HepG2 (cell line): ENCODE measurements around the gene MTR. TPM values are rescaled to one million over a fixed set of nuclear protein-coding genes. Genes with fewer than 3 reads are reported as not detected.

ENCODE experiments used
- ARHGAP35 ChIP-seq: sonication (generic); formaldehyde crosslinking; IDR thresholded peaks from 2 replicates; pipeline ENCODE4 v1.9.0; 2022; ENCODE audit warnings: mild to moderate bottlenecking, inconsistent platforms, moderate library complexity, missing genetic modification reagents, borderline replicate concordance
- CHD2 ChIP-seq: IDR thresholded peaks from 2 replicates; pipeline ENCODE4 v1.6.1; 2011; ENCODE audit warnings: low read depth, low read length, improper control_type of control experiment
- FOXO4 ChIP-seq: sonication (generic); formaldehyde crosslinking; conservative IDR thresholded peaks from 2 replicates; pipeline ENCODE4 v1.8.1; 2023; ENCODE audit warnings: missing genetic modification reagents
- HNF4G ChIP-seq, 2 experiments: sonication (generic) in 1 of 2; formaldehyde crosslinking in 1 of 2; IDR thresholded peaks; 2 replicates each; pipeline versions ENCODE4 v1.4.0 to v1.6.1; 2011 to 2020; ENCODE audit warnings: borderline replicate concordance in 2 of 2, low read depth in 2 of 2, mild to moderate bottlenecking in 2 of 2, low read length in 1 of 2, missing genetic modification reagents in 1 of 2, moderate library complexity in 1 of 2
- KLF11 ChIP-seq: IDR thresholded peaks from 2 replicates; pipeline ENCODE4 v1.6.1; 2016; ENCODE audit warnings: missing compliant biosample characterization
- MIER2 ChIP-seq: IDR thresholded peaks from 2 replicates; pipeline ENCODE4 v1.6.1; 2016; ENCODE audit warnings: missing biosample characterization, missing genetic modification reagents
- MIXL1 ChIP-seq: IDR thresholded peaks from 2 replicates; pipeline ENCODE4 v1.6.1; 2016
- MYC ChIP-seq: sonication (generic); formaldehyde crosslinking; IDR thresholded peaks from 2 replicates; pipeline ENCODE4 v1.9.0; 2021; ENCODE audit warnings: missing genetic modification reagents, borderline replicate concordance
- SIX1 ChIP-seq: sonication (generic); formaldehyde crosslinking; IDR thresholded peaks from 2 replicates; pipeline ENCODE4 v1.4.0; 2020; ENCODE audit warnings: missing genetic modification reagents, borderline replicate concordance
- SIX4 ChIP-seq: sonication (generic); formaldehyde crosslinking; IDR thresholded peaks from 2 replicates; pipeline ENCODE4 v1.4.0; 2020; ENCODE audit warnings: missing genetic modification reagents
- ZBTB1 ChIP-seq: sonication (generic); formaldehyde crosslinking; IDR thresholded peaks from 2 replicates; pipeline ENCODE4 v1.4.0; 2020; ENCODE audit warnings: missing genetic modification reagents, borderline replicate concordance
- ZNF407 ChIP-seq: sonication (generic); formaldehyde crosslinking; IDR thresholded peaks from one replicate; pipeline ENCODE4 v1.5.1; 2020; ENCODE audit warnings: mild to moderate bottlenecking, missing genetic modification reagents; ENCODE audit errors: not compliant biosample characterization
- polyA plus RNA-seq, 8 experiments: library from polyadenylated mRNA; depleted of rRNA in 3 of 8; stranded (reverse) in 7 of 8; unstranded in 1 of 8; fragments of >200 nt; fragmentation: Illumina TruSeq in 4 of 8; extraction: Trizol in 4 of 8; gene quantifications; 2 replicates each; pipeline versions ENCODE4 v1.2.1 to v1.2.3, GENCODE V29; 2011 to 2016; ENCODE audit warnings: low read depth in 4 of 8, missing spikeins in 1 of 8, mixed read lengths in 1 of 8; ENCODE audit not compliant: insufficient read depth in 1 of 8
- total RNA-seq, 5 experiments: library from RNA; depleted of rRNA; stranded (reverse); fragments of >200 nt; fragmentation: Illumina TruSeq; extraction: Trizol; gene quantifications; 2 replicates each; pipeline ENCODE4 v1.2.3, GENCODE V29; 2016; ENCODE audit warnings: low read depth in 1 of 5
- TF ChIP-seq, protein P1 (sequence below): IDR thresholded peaks from 2 replicates; pipeline ENCODE4 v1.6.1; 2016; ENCODE audit warnings: low read depth, missing genetic modification reagents, missing compliant biosample characterization

The MTR gene
- total and polyA plus RNA-seq, 2 of the 13 experiments (the other 11 are each of a cell fraction or from before 2014, with no cell fraction given), result 16.3 to 36.1 TPM

GRCh38 chr1:236757640-236758039 is 37.5 kb upstream of the MTR start (continued):
- TF ChIP-seq, protein P1, sequence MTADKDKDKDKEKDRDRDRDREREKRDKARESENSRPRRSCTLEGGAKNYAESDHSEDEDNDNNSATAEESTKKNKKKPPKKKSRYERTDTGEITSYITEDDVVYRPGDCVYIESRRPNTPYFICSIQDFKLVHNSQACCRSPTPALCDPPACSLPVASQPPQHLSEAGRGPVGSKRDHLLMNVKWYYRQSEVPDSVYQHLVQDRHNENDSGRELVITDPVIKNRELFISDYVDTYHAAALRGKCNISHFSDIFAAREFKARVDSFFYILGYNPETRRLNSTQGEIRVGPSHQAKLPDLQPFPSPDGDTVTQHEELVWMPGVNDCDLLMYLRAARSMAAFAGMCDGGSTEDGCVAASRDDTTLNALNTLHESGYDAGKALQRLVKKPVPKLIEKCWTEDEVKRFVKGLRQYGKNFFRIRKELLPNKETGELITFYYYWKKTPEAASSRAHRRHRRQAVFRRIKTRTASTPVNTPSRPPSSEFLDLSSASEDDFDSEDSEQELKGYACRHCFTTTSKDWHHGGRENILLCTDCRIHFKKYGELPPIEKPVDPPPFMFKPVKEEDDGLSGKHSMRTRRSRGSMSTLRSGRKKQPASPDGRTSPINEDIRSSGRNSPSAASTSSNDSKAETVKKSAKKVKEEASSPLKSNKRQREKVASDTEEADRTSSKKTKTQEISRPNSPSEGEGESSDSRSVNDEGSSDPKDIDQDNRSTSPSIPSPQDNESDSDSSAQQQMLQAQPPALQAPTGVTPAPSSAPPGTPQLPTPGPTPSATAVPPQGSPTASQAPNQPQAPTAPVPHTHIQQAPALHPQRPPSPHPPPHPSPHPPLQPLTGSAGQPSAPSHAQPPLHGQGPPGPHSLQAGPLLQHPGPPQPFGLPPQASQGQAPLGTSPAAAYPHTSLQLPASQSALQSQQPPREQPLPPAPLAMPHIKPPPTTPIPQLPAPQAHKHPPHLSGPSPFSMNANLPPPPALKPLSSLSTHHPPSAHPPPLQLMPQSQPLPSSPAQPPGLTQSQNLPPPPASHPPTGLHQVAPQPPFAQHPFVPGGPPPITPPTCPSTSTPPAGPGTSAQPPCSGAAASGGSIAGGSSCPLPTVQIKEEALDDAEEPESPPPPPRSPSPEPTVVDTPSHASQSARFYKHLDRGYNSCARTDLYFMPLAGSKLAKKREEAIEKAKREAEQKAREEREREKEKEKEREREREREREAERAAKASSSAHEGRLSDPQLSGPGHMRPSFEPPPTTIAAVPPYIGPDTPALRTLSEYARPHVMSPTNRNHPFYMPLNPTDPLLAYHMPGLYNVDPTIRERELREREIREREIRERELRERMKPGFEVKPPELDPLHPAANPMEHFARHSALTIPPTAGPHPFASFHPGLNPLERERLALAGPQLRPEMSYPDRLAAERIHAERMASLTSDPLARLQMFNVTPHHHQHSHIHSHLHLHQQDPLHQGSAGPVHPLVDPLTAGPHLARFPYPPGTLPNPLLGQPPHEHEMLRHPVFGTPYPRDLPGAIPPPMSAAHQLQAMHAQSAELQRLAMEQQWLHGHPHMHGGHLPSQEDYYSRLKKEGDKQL (CRISPR knock-in tag), result no peak
- no peak for TF ChIP-seq MIXL1
- no peak for TF ChIP-seq ZBTB1
- no peak for TF ChIP-seq ZNF407 (CRISPR knock-in tag)
- no peak for TF ChIP-seq CHD2
- no peak for TF ChIP-seq SIX1 (CRISPR knock-in tag)
- TF ChIP-seq SIX4 (CRISPR knock-in tag), result no peak
- no peak for TF ChIP-seq ARHGAP35 (CRISPR knock-in tag)
- no peak for TF ChIP-seq MIER2 (CRISPR knock-in tag)
- no peak for TF ChIP-seq FOXO4
- TF ChIP-seq HNF4G (IDR thresholded peaks at IDR 0.05; ENCODE audit: borderline replicate concordance, low read depth, low read length), result no peak
- TF ChIP-seq HNF4G (CRISPR knock-in tag; IDR thresholded peaks at IDR 0.05; ENCODE audit: borderline replicate concordance, low read depth), result no peak
- no peak for TF ChIP-seq MYC
- TF ChIP-seq KLF11 (CRISPR knock-in tag), result no peak
